Ramos (cell line): Measurements from ENCODE around the gene SERTAD3.
"Not testable (repeated sequence)": the region's sequence is repeated elsewhere in the genome, so short reads cannot be mapped to it uniquely, and the experiment has no call there.

Experiments
- in situ Hi-C: fragments of 300-500 bp; cut with MboI; formaldehyde crosslinking; loops from one replicate; pipeline ENCODE4 v1.14.3; 2022; ENCODE audit warnings: low sequenced_read_pairs; ENCODE audit not compliant: unreplicated experiment

Gene SERTAD3

GRCh38 chr19:40460185-40460584 is 16.1 kb upstream of the SERTAD3 start:
- in situ Hi-C loops = no loop called here

- in situ Hi-C loops = no loop called here
Measured at GRCh38 chr19:40458597-40458974, 14.5 kb upstream of the SERTAD3 start.

DNA sequence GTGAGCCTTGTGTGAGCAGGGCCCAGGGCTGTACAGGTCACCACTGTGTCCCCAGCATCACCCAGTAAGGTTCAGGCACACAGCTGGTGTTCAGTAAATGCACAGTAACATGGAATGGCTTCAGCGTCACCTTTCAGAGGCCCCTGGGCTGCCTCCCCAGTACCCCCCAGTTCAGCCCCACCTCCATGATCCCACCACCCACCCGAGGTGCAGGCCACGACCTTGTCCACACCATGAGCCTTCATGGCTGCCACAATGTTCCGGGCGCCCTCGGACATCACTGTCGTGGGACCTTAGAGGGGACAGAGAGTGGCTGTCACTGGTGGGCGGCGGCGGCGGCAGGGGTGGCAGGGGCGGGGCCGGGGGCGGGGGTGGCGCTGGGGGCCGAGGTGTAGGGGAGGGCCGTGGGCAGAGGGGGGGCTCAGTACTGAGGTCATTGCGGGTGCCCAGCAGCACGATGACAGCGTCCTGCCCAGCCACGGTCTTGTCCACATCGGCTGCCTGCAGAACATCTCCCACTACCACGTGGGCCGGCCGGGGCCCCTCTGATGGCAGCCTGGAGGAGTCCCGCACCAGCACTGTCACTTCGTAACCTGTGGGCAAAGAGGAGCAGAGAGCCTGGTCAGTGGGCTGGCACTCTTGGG is 13.9 kb upstream of the SERTAD3 start:
- in situ Hi-C loops = no loop called here

DNA sequence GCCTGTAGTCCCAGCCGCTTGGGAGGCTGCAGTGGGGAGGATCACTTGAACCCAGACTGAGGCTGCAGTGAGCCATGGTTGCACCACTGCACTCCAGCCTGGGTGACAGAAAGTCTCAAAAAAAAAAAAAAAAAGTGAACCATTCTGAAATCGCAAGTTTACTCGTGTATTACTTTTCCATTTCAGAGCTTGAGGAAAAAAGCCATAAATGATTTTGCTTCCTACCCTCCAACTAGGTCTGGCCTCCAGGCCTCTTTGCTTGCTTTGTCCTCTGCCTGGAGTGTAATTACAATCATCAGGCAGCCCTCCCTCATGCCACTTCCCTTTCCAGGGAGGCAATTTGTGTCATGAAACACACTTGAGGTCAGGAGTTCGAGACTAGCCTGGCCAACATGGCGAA is 12.9 kb upstream of the SERTAD3 start:
- in situ Hi-C loops = no loop called here

DNA sequence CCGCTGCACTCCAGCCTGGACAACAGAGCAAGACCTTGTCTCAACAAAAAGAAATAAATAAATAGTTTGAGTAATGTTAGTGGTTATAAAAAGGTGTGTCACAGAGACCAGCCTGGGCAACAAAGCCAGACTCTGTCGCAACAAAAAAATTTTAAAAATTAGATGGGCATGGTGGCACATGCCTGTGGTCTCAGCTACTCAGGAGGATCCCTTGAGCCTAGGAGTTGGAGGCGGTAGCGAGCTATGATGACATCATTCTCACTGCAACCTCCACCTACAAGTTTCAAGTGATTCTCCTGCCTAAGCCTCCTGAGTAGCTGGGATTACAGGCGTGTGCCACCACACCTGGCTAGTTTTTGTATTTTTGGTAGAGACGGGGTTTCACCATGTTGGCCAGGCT is 9.8 kb upstream of the SERTAD3 start:
- in situ Hi-C loops = not testable (repeated sequence)

- in situ Hi-C loops = no loop called here
Measured at GRCh38 chr19:40453151-40453735, 9.1 kb upstream of the SERTAD3 start.

GRCh38 chr19:40452016-40452415 is 7.9 kb upstream of the SERTAD3 start:
- in situ Hi-C loops = no loop called here

DNA sequence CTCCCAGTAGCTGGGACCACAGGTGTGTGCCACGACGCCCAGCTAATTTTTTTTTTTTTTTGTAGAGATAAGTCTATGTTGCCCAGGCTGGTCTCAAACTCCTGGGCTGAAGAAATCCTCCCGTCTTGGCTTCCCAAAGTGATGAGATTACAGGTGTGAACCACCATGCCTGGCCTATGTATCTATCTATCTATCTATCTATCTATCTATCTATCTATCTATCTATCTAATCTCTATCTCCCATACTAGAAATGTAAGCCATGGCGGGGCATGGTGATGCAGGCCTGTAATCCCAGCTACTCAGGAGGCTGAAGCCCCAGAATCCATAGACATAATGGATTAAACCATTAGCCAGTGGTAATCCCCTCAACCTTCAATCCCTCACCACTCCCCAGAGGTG is 6.5 kb upstream of the SERTAD3 start:
- in situ Hi-C loops = no loop called here

DNA sequence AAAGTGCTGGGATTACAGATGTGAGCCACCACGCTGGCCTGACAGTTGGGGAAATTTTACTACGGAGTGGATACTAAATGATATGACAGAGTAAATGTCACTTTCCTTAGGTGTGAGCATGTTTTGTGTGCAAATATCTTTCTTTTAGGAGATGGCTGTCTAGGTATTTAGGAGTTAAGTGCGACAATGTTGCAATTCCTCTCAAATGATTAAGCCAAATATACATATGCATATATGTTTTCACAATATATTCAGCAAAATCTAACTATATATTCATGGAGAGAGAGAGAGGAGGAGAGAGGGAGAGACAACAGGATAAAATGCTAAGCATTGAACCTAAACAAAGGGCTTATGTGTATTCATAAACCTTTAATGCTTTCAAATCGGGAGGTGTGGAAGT is 5.4 kb upstream of the SERTAD3 start:
- in situ Hi-C loops = no loop called here

DNA sequence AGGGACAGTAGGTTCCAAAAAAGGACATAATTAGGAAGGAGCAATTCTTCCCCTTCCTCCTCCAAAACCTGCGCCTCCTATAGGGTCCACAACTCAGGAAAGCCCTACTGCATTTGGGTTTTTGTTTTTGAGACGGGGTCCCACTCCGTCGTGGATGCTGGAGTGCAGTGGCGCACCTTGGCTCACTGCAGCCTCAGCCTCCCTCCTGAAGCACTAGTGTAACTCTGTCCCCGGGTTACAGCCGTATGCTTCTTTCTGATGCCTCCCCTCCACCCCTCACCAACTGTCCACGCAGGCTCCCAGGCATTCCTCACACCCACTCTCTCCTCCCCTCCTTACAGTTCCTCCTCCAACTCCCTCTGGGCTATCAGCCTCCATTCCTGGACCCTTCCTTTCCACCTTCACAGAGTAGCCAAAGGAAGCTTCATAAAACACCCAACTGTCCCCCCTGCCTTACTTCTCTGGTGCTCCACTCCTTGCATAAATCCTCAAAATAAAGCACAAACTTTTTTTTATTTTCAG is 2.2 kb upstream of the SERTAD3 start:
- in situ Hi-C loops = no loop called here

DNA sequence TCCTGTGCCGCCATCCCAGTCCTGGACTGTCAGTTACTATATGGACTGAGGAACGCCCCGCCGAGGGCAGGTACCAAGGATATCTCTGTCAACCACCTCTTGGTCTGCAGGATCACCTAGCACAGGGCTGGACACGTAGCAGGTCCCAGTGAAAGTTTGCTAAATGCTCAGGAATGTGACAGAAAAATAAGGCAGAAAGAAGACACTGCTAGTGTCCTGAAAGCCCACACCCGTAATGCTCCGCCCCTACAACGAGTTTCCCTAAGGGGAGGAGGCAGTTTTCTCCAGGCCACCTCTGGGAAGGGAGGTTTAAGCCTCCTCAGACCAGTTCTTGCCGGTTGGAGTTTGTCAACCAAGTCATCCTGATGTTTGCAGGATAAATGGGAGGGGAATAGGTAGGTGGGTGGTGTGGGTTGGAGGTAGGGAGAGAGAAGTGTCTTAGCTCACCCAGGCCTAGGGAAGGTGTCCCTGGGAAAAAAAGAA is 1.7 kb upstream of the SERTAD3 start:
- in situ Hi-C loops = no loop called here

GRCh38 chr19:40444825-40445312 is 734 bp upstream of the SERTAD3 start:
- in situ Hi-C loops = no loop called here

DNA sequence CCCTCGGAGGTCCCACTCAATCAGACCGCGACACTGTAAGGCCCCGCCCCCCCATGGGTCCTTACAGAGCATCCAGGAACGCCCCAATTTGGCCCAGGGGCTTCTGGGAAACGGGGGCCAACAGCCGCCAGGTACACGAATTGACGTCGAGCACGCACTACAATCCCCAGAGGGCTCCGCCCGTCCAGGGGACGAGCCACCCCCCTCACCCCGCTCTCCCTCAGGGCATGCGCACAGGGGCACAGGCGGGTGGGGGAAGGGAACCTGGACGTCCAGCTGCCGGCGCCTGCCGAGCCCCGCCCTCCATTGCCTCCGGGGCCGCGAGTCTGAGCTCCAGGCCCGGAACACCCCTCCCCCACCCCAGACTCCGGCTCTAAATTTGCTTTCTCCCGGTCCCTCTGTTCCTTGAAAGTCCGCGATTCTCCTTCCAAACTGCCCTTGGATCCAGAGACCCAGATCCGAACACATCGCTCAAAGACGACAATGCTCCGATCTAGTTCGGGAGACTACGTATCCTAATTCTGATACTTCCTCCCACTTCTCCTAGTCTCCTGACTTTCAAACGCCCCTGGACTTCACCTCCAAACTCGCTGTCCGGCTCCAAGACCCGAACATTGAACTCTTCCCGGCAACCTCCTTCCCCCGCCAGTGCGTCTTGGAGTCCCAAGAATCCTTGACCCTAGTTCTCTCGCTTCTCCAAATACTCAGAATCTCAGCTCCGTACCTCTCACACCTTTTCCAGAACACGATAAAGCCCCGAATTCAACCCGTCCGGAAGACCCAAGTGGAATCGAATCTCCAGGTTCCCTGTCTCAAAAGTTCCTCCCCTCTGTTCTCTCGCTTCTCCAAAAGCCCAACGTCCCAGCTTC is 770 bp downstream of the SERTAD3 start:
- in situ Hi-C loops = no loop called here

DNA sequence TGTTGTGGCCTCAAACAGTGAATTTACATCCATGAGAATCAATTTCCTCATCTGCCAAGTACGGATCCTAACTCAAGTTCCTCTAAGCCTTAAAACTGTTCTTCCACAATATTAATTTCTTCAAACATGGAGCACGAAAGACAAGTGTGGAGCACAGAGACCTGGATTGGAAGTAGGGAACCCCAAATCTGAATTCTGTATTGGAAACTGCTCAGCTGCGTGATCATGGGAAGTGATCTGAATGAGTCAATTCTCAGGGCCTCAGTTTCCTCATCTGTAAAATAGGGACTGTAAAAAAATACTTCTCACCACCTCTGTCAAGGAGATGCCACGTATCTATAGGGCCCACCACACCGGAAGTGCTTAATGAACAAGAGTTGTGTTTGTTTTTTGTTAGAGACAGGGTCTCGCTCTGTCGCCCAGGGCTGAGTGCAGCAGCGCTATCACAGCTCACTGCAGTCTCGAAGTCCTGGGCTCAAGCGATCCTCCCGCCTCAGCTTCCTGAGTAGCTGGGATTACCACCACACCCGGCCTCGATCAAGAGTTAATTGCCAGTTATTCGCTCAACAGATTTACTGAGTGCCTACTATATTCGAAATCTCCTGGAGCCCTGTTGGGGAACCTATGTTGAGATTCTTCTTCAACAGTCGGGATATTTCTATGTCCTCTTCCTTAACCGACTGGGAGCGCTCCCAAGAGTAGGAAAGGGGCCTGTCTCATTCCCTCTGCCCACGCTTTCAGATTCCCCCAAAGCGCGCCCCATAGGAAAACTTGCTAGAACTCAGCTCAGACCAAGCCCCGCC is 1.6 kb downstream of the SERTAD3 start:
- in situ Hi-C loops = no loop called here

DNA sequence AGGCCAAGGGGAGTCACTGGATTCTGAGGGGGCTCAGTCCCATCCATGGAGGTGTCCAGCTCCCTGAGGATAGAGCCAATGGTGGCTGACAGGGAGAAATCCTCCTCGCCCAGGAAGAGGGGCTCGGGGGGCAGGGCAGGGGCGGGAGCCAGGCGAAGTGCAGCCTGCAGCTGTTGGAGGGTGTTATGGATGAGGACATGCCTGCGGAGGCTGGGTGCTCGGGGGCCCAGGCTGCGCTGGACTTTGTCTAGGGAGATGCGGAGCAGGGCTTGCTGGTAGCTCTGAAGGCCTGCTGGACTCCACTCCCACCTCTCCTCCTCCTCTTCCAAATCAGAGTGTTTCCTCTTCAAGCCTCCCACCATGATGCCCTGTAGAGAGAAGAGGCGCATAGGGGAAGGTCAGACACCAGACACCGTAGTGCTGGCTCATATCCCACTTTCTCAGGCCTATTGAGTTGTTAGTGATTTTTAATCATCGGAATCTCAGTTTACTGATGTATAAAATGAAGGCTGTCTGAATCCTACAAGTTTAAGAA is 2.3 kb downstream of the SERTAD3 start:
- in situ Hi-C loops = no loop called here

- in situ Hi-C loops = no loop called here
Measured at GRCh38 chr19:40438284-40438683, 5.9 kb downstream of the SERTAD3 start.

GRCh38 chr19:40433391-40434216 is 10.5 kb downstream of the SERTAD3 start:
- in situ Hi-C loops = no loop called here

GRCh38 chr19:40432760-40433159 is 11.4 kb downstream of the SERTAD3 start:
- in situ Hi-C loops = not testable (repeated sequence)

GRCh38 chr19:40431698-40432097 is 12.4 kb downstream of the SERTAD3 start:
- in situ Hi-C loops = no loop called here
